Left ventricle myocardium inferior (tissue), 1 donor: ENCODE results near the gene PRDX1. TPM values are rescaled to one million over a fixed set of nuclear protein-coding genes. Genes with fewer than 3 reads are reported as not detected.
A peak's percentile ranks its signal among the peaks of the same experiment; 100 is the strongest.

Source experiments
- DNase-seq: peaks from one replicate; pipeline ENCODE4 v3.0.0-alpha.2; 2020
- H3K27ac ChIP-seq: fragments of 200-600 bp; replicated peaks from 2 replicates; pipeline ENCODE4 v1.8.0; 2021
- H3K27me3 ChIP-seq: fragments of 200-600 bp; 2 replicates; pipeline ENCODE4 v1.8.0; 2021; ENCODE audit warnings: low read depth
- H3K36me3 ChIP-seq: fragments of 200-600 bp; 2 replicates; pipeline ENCODE4 v1.8.0; 2021
- H3K4me1 ChIP-seq: fragments of 200-600 bp; 2 replicates; pipeline ENCODE4 v1.8.0; 2021
- H3K4me3 ChIP-seq: fragments of 200-600 bp; 2 replicates; pipeline ENCODE4 v1.8.0; 2021; ENCODE audit warnings: mild to moderate bottlenecking, moderate library complexity
- H3K9me3 ChIP-seq: fragments of 200-600 bp; replicated peaks from 2 replicates; pipeline ENCODE4 v1.8.0; 2021
- CTCF ChIP-seq: fragments of 200-600 bp; IDR thresholded peaks from 2 replicates; pipeline ENCODE4 v1.8.0; 2021; ENCODE audit warnings: antibody characterized with exemption, mild to moderate bottlenecking, borderline replicate concordance
- intact Hi-C: fragments of 100-400 bp; cut with micrococcal nuclease; formaldehyde crosslinking; loops from one replicate; pipeline ENCODE4 v1.11.0; 2022
- total RNA-seq: library from RNA; stranded (reverse); fragmentation: NEBNext Ultra II Directional; extraction: Animal tissue kit (Norgen Biotek cat#: 25700); gene quantifications from one replicate; pipeline ENCODE4 v1.2.1, GENCODE V29; 2021
- donor health status: DM: no; HTN: yes; CAD: no; lungs with severe emphysema.

PRDX1 gene
- total RNA-seq, 1 donor from 2014 or later = 255 TPM

- H3K9me3 ChIP-seq = no peaks in the 10 kb centered on the region
- H3K27me3 ChIP-seq = no peaks in the 10 kb centered on the region
- intact Hi-C loops = no loop called here
- no peak for DNase-seq
- H3K4me3 ChIP-seq = no peak overlapping the region
- peaks cover 10% of the 10 kb centered on the region for H3K36me3 ChIP-seq
- peaks cover 34% of the 10 kb centered on the region for H3K4me1 ChIP-seq
- no peak overlapping the region for H3K27ac ChIP-seq
- TF ChIP-seq CTCF = no peak
Measured at GRCh38 chr1:45554198-45554597, 32.5 kb upstream of the PRDX1 start.

GRCh38 chr1:45552331-45552730, 30.6 kb upstream of the PRDX1 start:
- H3K27ac ChIP-seq = no peak overlapping the region
- no peak for DNase-seq
- H3K36me3 ChIP-seq = peaks cover 10% of the 10 kb centered on the region
- peak overlapping the region; percentile 89 for H3K4me3 ChIP-seq
- TF ChIP-seq CTCF = no peak
- intact Hi-C loops = no loop called here
- H3K4me1 ChIP-seq = peaks cover 31% of the 10 kb centered on the region
- no peaks in the 10 kb centered on the region for H3K9me3 ChIP-seq
- H3K27me3 ChIP-seq = no peaks in the 10 kb centered on the region

GRCh38 chr1:45551684-45552083, 30.0 kb upstream of the PRDX1 start:
- no peak for TF ChIP-seq CTCF
- Histone ChIP-seq H3K36me3 (peaks cover 10% of the 10 kb centered on the region), H3K27ac (peak overlapping the region; percentile 94), H3K4me1 (peaks cover 26% of the 10 kb centered on the region), H3K4me3 (peak overlapping the region; percentile 89), H3K27me3 (no peaks in the 10 kb centered on the region), H3K9me3 (no peaks in the 10 kb centered on the region)
- DNase-seq = no peak
- intact Hi-C loops = no loop called here

- peak; percentile 31 for TF ChIP-seq CTCF
- peaks cover 5% of the 10 kb centered on the region for H3K36me3 ChIP-seq
- intact Hi-C loops = no loop called here
- H3K27ac ChIP-seq = peak within 1 kb of the TSS; percentile 94
- H3K4me3 ChIP-seq = peak within 1 kb of the TSS; percentile 89
- DNase-seq = peak; percentile 89
- H3K27me3 ChIP-seq = no peaks in the 10 kb centered on the region
- H3K4me1 ChIP-seq = peaks cover 26% of the 10 kb centered on the region
- no peaks in the 10 kb centered on the region for H3K9me3 ChIP-seq
Measured at GRCh38 chr1:45550401-45551351, 29.0 kb upstream of the PRDX1 start, which contains the start of gene AKR1A1. Gene AKR1A1 (plus strand): TSS chr1:45550826. CDS start chr1:45561795, 10,969 bp downstream.

- Histone ChIP-seq H3K36me3 (no peaks in the 10 kb centered on the region), H3K27ac (no peak overlapping the region), H3K4me3 (no peak overlapping the region), H3K27me3 (no peaks in the 10 kb centered on the region), H3K9me3 (no peaks in the 10 kb centered on the region), H3K4me1 (peaks cover 19% of the 10 kb centered on the region)
- no peak for TF ChIP-seq CTCF
- intact Hi-C loops = no loop called here
- no peak for DNase-seq
Measured at GRCh38 chr1:45545553-45546310, 24.0 kb upstream of the PRDX1 start.
